OCI-LY7 (cell line): Measurements from ENCODE around the gene HSD11B1. TPM values are rescaled to one million over a fixed set of nuclear protein-coding genes. Genes with fewer than 3 reads are reported as not detected.

ENCODE experiments used
- BruUV-seq: library from RNA; stranded (reverse); fragments of 400-500 nt; replicated peaks from 2 replicates; lab custom pipeline; 2021; lab: Mats Ljungman, UMichigan
- CTCF ChIA-PET: fragments of 300-600 bp; sonication (Branson Sonifier 250); formaldehyde crosslinking; loops from one replicate; lab custom pipeline; 2022; ENCODE audit warnings: antibody characterized with exemption; ENCODE audit not compliant: unreplicated experiment; lab: Charles Lee
- POLR2A ChIA-PET: fragments of 300-600 bp; sonication (Branson Sonifier 250); formaldehyde crosslinking; loops from one replicate; lab custom pipeline; 2022; ENCODE audit warnings: antibody characterized with exemption; lab: Charles Lee
- DNase-seq: peaks from one replicate; pipeline ENCODE4 v3.0.0-alpha.2; 2015; ENCODE audit warnings: low spot score
- H2AFZ ChIP-seq: fragments of 200-600 bp; sonication (generic), shearing (Covaris generic); 2 replicates; pipeline ENCODE4 v1.6.1; 2014; ENCODE audit warnings: mild to moderate bottlenecking, antibody characterized with exemption, low read length, moderate library complexity
- H3K27ac ChIP-seq: fragments of 200-600 bp; sonication (generic); 2 replicates; pipeline ENCODE4 v1.5.1; 2014; ENCODE audit warnings: mixed run types, low read depth, mild to moderate bottlenecking, moderate library complexity, low read length, inconsistent platforms; ENCODE audit not compliant: poor library complexity, severe bottlenecking
- H3K36me3 ChIP-seq: fragments of 200-600 bp; sonication (generic); 2 replicates; pipeline ENCODE4 v1.6.1; 2014; ENCODE audit warnings: mild to moderate bottlenecking, antibody characterized with exemption, low read length, moderate library complexity, mixed read lengths; ENCODE audit not compliant: insufficient read depth
- H3K4me1 ChIP-seq: fragments of 200-600 bp; sonication (generic); 2 replicates; pipeline ENCODE4 v1.5.1; 2014; ENCODE audit warnings: mild to moderate bottlenecking, low read length; ENCODE audit not compliant: insufficient read depth, poor library complexity, severe bottlenecking
- H3K4me2 ChIP-seq: fragments of 200-600 bp; sonication (generic); 2 replicates; pipeline ENCODE4 v1.6.1; 2014; ENCODE audit warnings: mild to moderate bottlenecking, low read length
- H3K4me3 ChIP-seq: fragments of 200-600 bp; sonication (generic); 2 replicates; pipeline ENCODE4 v1.5.1; 2014; ENCODE audit warnings: mild to moderate bottlenecking, low read depth, low read length; ENCODE audit not compliant: poor library complexity, severe bottlenecking
- H3K79me2 ChIP-seq: fragments of 200-600 bp; sonication (generic); 2 replicates; pipeline ENCODE4 v1.6.1; 2016; ENCODE audit warnings: low read depth, mild to moderate bottlenecking, low read length, moderate library complexity, mixed read lengths; ENCODE audit not compliant: insufficient read depth
- H3K9me2 ChIP-seq: fragments of 200-600 bp; sonication (generic); 2 replicates; pipeline ENCODE4 v1.6.1; 2016; ENCODE audit warnings: mild to moderate bottlenecking, low read length, mixed read lengths; ENCODE audit not compliant: insufficient read depth
- H3K9me3 ChIP-seq: fragments of 200-600 bp; sonication (generic); 2 replicates; pipeline ENCODE4 v1.6.1; 2014; ENCODE audit warnings: mild to moderate bottlenecking, mixed run types, low read length, mixed read lengths
- H4K20me1 ChIP-seq: fragments of 200-600 bp; sonication (generic); 2 replicates; pipeline ENCODE4 v1.6.1; 2014; ENCODE audit warnings: mild to moderate bottlenecking, antibody characterized with exemption, low read length, moderate library complexity, mixed read lengths; ENCODE audit not compliant: insufficient read depth
- CTCF ChIP-seq: fragments of 200-600 bp; sonication (generic); conservative IDR thresholded peaks from 2 replicates; pipeline ENCODE4 v1.5.1; 2014; ENCODE audit warnings: mild to moderate bottlenecking, antibody characterized with exemption, low read length, moderate library complexity, mixed read lengths
- EZH2phosphoT487 ChIP-seq: fragments of 200-600 bp; sonication (generic); IDR thresholded peaks from 2 replicates; pipeline ENCODE4 v1.6.1; 2018; ENCODE audit warnings: low read depth, borderline replicate concordance, mild to moderate bottlenecking, mixed run types, antibody characterized with exemption, low read length, moderate library complexity, mixed read lengths
- intact Hi-C: fragments of 100-400 bp; cut with micrococcal nuclease; formaldehyde crosslinking; loops from one replicate; pipeline ENCODE4 v1.10.0; 2022; ENCODE audit not compliant: unreplicated experiment
- total RNA-seq, 2 experiments: library from RNA; depleted of rRNA in 1 of 2; stranded (reverse); fragments of >200 nt in 1 of 2; shearing (Covaris generic) in 1 of 2; gene quantifications; 2 replicates each; pipeline ENCODE4 v1.2.3, GENCODE V29; 2014 to 2022

The HSD11B1 gene
- total RNA-seq, 2 experiments from 2014 or later: not detected

- Histone ChIP-seq H3K27ac (no peak overlapping the region), H3K4me1 (no peaks in the 10 kb centered on the region), H3K36me3 (no peaks in the 10 kb centered on the region), H3K9me2 (no peaks in the 10 kb centered on the region), H3K4me2 (no peak overlapping the region), H3K4me3 (no peak overlapping the region), H2AFZ (no peak overlapping the region), H4K20me1 (no peaks in the 10 kb centered on the region), H3K9me3 (no peaks in the 10 kb centered on the region), H3K79me2 (no peaks in the 10 kb centered on the region)
- ChIA-PET POLR2A (no interaction called here), CTCF (no interaction called here)
- intact Hi-C loops: no loop called here
- BruUV-seq: no TSS peak
- TF ChIP-seq EZH2phosphoT487: no peak
- TF ChIP-seq CTCF: no peak
- no peak for DNase-seq
Measured at GRCh38 chr1:209672705-209673630, 31.7 kb upstream of the HSD11B1 start.

GRCh38 chr1:209673631-209674417, 30.8 kb upstream of the HSD11B1 start:
- H3K4me3 ChIP-seq: no peak overlapping the region
- BruUV-seq: no TSS peak
- no peak overlapping the region for H3K4me2 ChIP-seq
- no peaks in the 10 kb centered on the region for H3K79me2 ChIP-seq
- no peaks in the 10 kb centered on the region for H3K9me2 ChIP-seq
- H3K36me3 ChIP-seq: no peaks in the 10 kb centered on the region
- no peak for DNase-seq
- H2AFZ ChIP-seq: no peak overlapping the region
- ChIA-PET POLR2A (interaction anchor here (0.6 to 0.7 kb wide), 2 partner anchors 18 to 128 kb away, joined by 3 read pairs; no protein-coding TSS in a partner anchor), CTCF (no interaction called here)
- H3K27ac ChIP-seq: no peak overlapping the region
- H3K9me3 ChIP-seq: no peaks in the 10 kb centered on the region
- no peaks in the 10 kb centered on the region; the same call in 1 of the 2 replicates for H4K20me1 ChIP-seq
- H3K4me1 ChIP-seq: no peaks in the 10 kb centered on the region
- intact Hi-C loops: no loop called here
- no peak for TF ChIP-seq EZH2phosphoT487
- TF ChIP-seq CTCF: no peak
